HG02981 (cell line): Measurements from ENCODE around the gene PCDHB9.
"Not testable (repeated sequence)": the region's sequence is repeated elsewhere in the genome, so short reads cannot be mapped to it uniquely, and the experiment has no call there.

ENCODE experiments used
- ATAC-seq: cut with Tn5 transposase; IDR thresholded peaks from one replicate; pipeline ENCODE4 v1.9.1; 2021; ENCODE audit warnings: mild to moderate bottlenecking, moderate library complexity; ENCODE audit not compliant: unreplicated experiment

Gene PCDHB9

GRCh38 chr5:141184117-141184855 is 2.7 kb upstream of the PCDHB9 start:
- ATAC-seq = not testable (repeated sequence)

- not testable (repeated sequence) for ATAC-seq
Measured at GRCh38 chr5:141188682-141189081, 1.7 kb downstream of the PCDHB9 start.

GRCh38 chr5:141189131-141189530 is 2.2 kb downstream of the PCDHB9 start:
- ATAC-seq = not testable (repeated sequence)

GRCh38 chr5:141192110-141192725 is 5.3 kb downstream of the PCDHB9 start, which contains the start of gene PCDHB10:
Gene PCDHB10, plus strand, starts transcription at chr5:141192353. Its CDS starts 200 bp downstream, at chr5:141192553.
- no peak for ATAC-seq

GRCh38 chr5:141194332-141194731 is 7.4 kb downstream of the PCDHB9 start:
- ATAC-seq = not testable (repeated sequence)

GRCh38 chr5:141196363-141196762 is 9.4 kb downstream of the PCDHB9 start:
- ATAC-seq = no peak

GRCh38 chr5:141199359-141200235 is 12.6 kb downstream of the PCDHB9 start, which contains the start of gene PCDHB11:
Gene PCDHB11, plus strand, starts transcription at chr5:141199627. Its CDS starts 148 bp downstream, at chr5:141199775.
- ATAC-seq = no peak

- not testable (repeated sequence) for ATAC-seq
Measured at GRCh38 chr5:141201126-141201525, 14.2 kb downstream of the PCDHB9 start.

- not testable (repeated sequence) for ATAC-seq
Measured at GRCh38 chr5:141201646-141202045, 14.7 kb downstream of the PCDHB9 start.

GRCh38 chr5:141208478-141208877 is 21.5 kb downstream of the PCDHB9 start, which contains the start of gene PCDHB12:
Gene PCDHB12, plus strand, starts transcription at chr5:141208719. Its CDS starts 189 bp downstream, at chr5:141208908.
- ATAC-seq = no peak

- ATAC-seq = not testable (repeated sequence)
Measured at GRCh38 chr5:141210281-141210680, 23.3 kb downstream of the PCDHB9 start.

GRCh38 chr5:141210849-141211248 is 23.9 kb downstream of the PCDHB9 start:
- ATAC-seq = not testable (repeated sequence)

GRCh38 chr5:141213656-141214339 is 26.8 kb downstream of the PCDHB9 start, which contains the start of gene PCDHB13:
Gene PCDHB13, plus strand, starts transcription at chr5:141213919. Its CDS starts 205 bp downstream, at chr5:141214124.
- ATAC-seq = not testable (repeated sequence)

GRCh38 chr5:141214583-141214982 is 27.6 kb downstream of the PCDHB9 start:
- ATAC-seq = not testable (repeated sequence)

GRCh38 chr5:141215504-141215903 is 28.5 kb downstream of the PCDHB9 start:
- ATAC-seq = not testable (repeated sequence)

- ATAC-seq = not testable (repeated sequence)
Measured at GRCh38 chr5:141216035-141216434, 29.1 kb downstream of the PCDHB9 start.

GRCh38 chr5:141223112-141223783 is 36.3 kb downstream of the PCDHB9 start, which contains the start of gene PCDHB14:
Gene PCDHB14, plus strand, starts transcription at chr5:141223343. Its CDS starts 163 bp downstream, at chr5:141223506.
- no peak for ATAC-seq

GRCh38 chr5:141224844-141225243 is 37.9 kb downstream of the PCDHB9 start:
- ATAC-seq = not testable (repeated sequence)

GRCh38 chr5:141225421-141225820 is 38.5 kb downstream of the PCDHB9 start:
- not testable (repeated sequence) for ATAC-seq
